Esophagus squamous epithelium (tissue), 4 donors: ENCODE measurements around the gene OPN3.

Experiments
- POLR2A ChIP-seq, 4 donors: fragments of 450-650 bp; IDR thresholded peaks; one replicate each; pipeline ENCODE4 v1.6.1; 2017; ENCODE audit warnings: antibody characterized with exemption in 4 of 4, mild to moderate bottlenecking in 4 of 4, moderate library complexity in 3 of 4
- TF ChIP-seq, protein P1 (sequence below), 6 experiments: fragments of 450-650 bp in 4 of 6; fragments of 200-600 bp in 2 of 6; sonication (generic) in 2 of 6; IDR thresholded peaks; one replicate each; pipeline ENCODE4 v1.5.1; 2016 to 2019; ENCODE audit warnings: antibody characterized with exemption in 6 of 6, mild to moderate bottlenecking in 4 of 6, moderate library complexity in 4 of 6

DNA sequence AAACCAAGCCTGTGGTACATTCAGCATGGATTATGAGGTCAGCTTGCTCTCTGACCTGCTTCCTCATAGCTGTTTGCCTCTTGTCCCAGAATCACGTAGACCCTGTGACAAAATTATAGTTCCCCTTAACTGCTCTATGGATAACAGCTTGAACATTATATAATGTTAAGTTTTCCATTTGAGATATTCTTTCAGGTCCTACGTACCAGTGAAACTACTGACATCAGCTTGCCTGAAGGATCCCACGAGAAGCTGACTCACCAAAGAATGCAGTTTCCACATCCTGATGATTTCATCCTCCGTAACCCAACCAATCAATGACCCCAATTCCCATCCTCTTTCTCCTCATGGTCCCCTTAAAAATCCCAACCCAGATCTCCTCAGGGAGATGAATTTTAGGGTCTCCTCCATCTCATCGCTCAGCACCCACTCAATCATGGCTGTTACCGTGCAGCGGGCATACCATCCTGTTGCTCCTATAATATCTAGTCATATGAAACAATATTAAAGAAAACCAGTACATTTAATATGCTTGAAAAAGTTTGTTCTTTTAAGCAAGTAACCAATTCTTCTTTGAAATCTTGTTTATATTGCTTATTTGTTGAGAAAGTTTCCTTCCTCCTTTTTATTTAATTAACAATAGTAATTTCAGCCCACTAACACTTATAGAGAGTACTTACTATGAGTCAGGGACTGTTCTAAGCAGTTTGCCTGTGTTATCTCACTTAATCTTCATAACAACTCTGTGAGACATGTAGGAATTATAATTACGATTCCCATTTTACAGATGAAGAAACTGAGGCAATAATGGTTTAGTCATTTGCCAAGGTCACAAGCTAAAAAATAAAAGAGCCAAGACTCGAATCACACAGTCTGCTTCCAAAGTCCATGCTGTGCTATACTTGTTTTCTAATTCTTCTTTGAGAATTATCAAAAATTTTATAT is 27.4 kb downstream of the OPN3 start:
- TF ChIP-seq, protein P1, sequence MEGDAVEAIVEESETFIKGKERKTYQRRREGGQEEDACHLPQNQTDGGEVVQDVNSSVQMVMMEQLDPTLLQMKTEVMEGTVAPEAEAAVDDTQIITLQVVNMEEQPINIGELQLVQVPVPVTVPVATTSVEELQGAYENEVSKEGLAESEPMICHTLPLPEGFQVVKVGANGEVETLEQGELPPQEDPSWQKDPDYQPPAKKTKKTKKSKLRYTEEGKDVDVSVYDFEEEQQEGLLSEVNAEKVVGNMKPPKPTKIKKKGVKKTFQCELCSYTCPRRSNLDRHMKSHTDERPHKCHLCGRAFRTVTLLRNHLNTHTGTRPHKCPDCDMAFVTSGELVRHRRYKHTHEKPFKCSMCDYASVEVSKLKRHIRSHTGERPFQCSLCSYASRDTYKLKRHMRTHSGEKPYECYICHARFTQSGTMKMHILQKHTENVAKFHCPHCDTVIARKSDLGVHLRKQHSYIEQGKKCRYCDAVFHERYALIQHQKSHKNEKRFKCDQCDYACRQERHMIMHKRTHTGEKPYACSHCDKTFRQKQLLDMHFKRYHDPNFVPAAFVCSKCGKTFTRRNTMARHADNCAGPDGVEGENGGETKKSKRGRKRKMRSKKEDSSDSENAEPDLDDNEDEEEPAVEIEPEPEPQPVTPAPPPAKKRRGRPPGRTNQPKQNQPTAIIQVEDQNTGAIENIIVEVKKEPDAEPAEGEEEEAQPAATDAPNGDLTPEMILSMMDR (IDR thresholded peaks at IDR 0.05), result no peak
- no peak for TF ChIP-seq POLR2A (IDR thresholded peaks at IDR 0.05)
